Heart right ventricle (tissue), 16 donors: ENCODE measurements around the gene PIERCE2. TPM values are rescaled to one million over a fixed set of nuclear protein-coding genes. Genes with fewer than 3 reads are reported as not detected.

Source experiments
- ATAC-seq, 8 donors: fragments of 200-7000 bp; cut with Tn5 transposase; one replicate each; pipeline ENCODE4 v1.9.1; 2020; ENCODE audit warnings: mild to moderate bottlenecking in 8 of 8, moderate library complexity in 8 of 8, moderate number of reproducible peaks in 1 of 8
- DNase-seq, 2 donors: peaks; one replicate each; pipeline ENCODE4 v3.0.0-alpha.2; 2020
- H3K27ac ChIP-seq, 10 donors: fragments of 200-600 bp; sonication (generic) in 2 of 10; one replicate each; pipeline versions ENCODE4 v1.5.0 to v1.8.0; 2020 to 2022; ENCODE audit warnings: mild to moderate bottlenecking in 3 of 10
- H3K27me3 ChIP-seq, 7 donors: fragments of 200-600 bp; one replicate each; pipeline ENCODE4 v1.8.0; 2021 to 2022; ENCODE audit warnings: mild to moderate bottlenecking in 2 of 7
- H3K36me3 ChIP-seq, 9 donors: fragments of 200-600 bp; sonication (generic) in 1 of 9; one replicate each; pipeline versions ENCODE4 v1.5.0 to v1.8.0; 2020 to 2022; ENCODE audit warnings: mild to moderate bottlenecking in 2 of 9
- H3K4me1 ChIP-seq, 9 donors: fragments of 200-600 bp; sonication (generic) in 1 of 9; one replicate each; pipeline versions ENCODE4 v1.5.0 to v1.8.0; 2020 to 2022; ENCODE audit warnings: mild to moderate bottlenecking in 4 of 9
- H3K4me3 ChIP-seq, 10 donors: fragments of 200-600 bp; sonication (generic) in 2 of 10; one replicate each; pipeline versions ENCODE4 v1.5.0 to v1.8.0; 2020 to 2022; ENCODE audit warnings: mild to moderate bottlenecking in 7 of 10, moderate library complexity in 2 of 10
- H3K9me3 ChIP-seq, 11 donors: fragments of 200-600 bp in 10 of 11; sonication (generic) in 2 of 11; one replicate each; pipeline versions ENCODE4 v1.5.0 to v1.8.0; 2013 to 2022; ENCODE audit warnings: mild to moderate bottlenecking in 2 of 11, control low read depth in 1 of 11, moderate library complexity in 1 of 11
- WGBS, 2 donors: extraction: QIAGEN DNeasy Blood & Tissue Kit; methylation state at CpG; one replicate each; pipeline ENCODE4 v1.1.7; 2013; ENCODE audit warnings: inconsistent platforms in 1 of 2; 5-methylcytosine and 5-hydroxymethylcytosine counted together
- intact Hi-C, 10 donors: fragments of 100-400 bp; cut with DNase I; formaldehyde crosslinking; loops; one replicate each; pipeline versions ENCODE4 v1.11.1 to v1.14.2; 2022
- long read RNA-seq, 3 donors: library from polyadenylated mRNA; unstranded; transcript quantifications; one replicate each; pipeline ENCODE4 v2.0.0, GENCODE V29; 2020 to 2021
- polyA plus RNA-seq, 2 donors: library from polyadenylated mRNA; stranded (reverse); fragments of 200-250 nt; gene quantifications; one replicate each; pipeline ENCODE4 v1.2.3, GENCODE V29; 2013
- total RNA-seq, 10 donors: library from RNA; stranded (reverse); fragmentation: NEBNext Ultra II Directional in 3 of 10; extraction: Animal tissue kit (Norgen Biotek cat#: 25700) in 3 of 10; gene quantifications; one replicate each; pipeline versions ENCODE4 v1.2.1 to v1.2.4, GENCODE V29; 2021 to 2023
- TF ChIP-seq, protein P1 (sequence below), 9 donors: fragments of 200-600 bp; sonication (generic) in 2 of 9; IDR thresholded peaks; one replicate each; pipeline versions ENCODE4 v1.5.0 to v1.8.0; 2021 to 2022; ENCODE audit warnings: antibody characterized with exemption in 9 of 9, mild to moderate bottlenecking in 5 of 9, moderate library complexity in 1 of 9
- donor health status: Arrhythmogenic right ventricular cardiomyopathy.
- donor health status: ischemic (EF 13 %, LVEDD 7.1; RV severe dilation, severe dysfunction).
- donor health status: healthy with polysubstance abuse.
- donor health status: DM: no; HTN: yes; CAD: no.
- donor health status: DM: no; HTN: no; CAD: no.
- donor health status: ischemic (EF 25% LVEDD 6.9; RV normal size, moderate dysfunction).
- donor health status: ischemic (EF 25% LVEDD 5.7; RV mildly dilated, moderate dysfunction).
- donor health status: healthy.
- donor health status: DM: yes; HTN: yes; CAD: no.
- donor health status: Ischemic cardiomyopathy.
- donor health status: ischemic (EF 35%, LVEDD 5.7; RV mildly dilated, moderate dysfunction).
- donor health status: nonischemic (EF 11% LVEDD 7.7; RV severe dilation, severe dysfunction).
- donor health status: DM: yes; HTN: yes; CAD: no.
- donor health status: PGD.
- donor health status: ischemic (EF 29% LVEDD 5.4; RV normal size, mild dysfunction).
- donor health status: nonischemic (EF 23%, LVEDD 6.1; RV moderate dilation, normal function).

PIERCE2 gene, protein sequence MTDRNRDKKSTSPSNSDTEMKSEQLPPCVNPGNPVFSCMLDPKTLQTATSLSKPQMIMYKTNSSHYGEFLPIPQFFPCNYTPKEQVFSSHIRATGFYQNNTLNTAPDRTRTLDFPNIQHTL
- total RNA-seq (10 to 100 TPM in 1 of 10 donors, 1 to 10 TPM in 9; 3.0 to 10.1 (median 4.7) TPM), polyA plus RNA-seq (10 to 100 TPM in 1 of 2 donors, 1 to 10 TPM in 1; 6.3 to 11.6 TPM)
- long read RNA-seq, donor 1, transcript C15orf65-201 (2 exons, 729 nt), result major isoform, 6 of 6 reads
- long read RNA-seq, donor 1, partial matches to known transcripts, result 0 of 6 reads
- long read RNA-seq, donor 1, other reads (novel, unspliced or antisense), result 0 of 6 reads
- long read RNA-seq, donor 2, partial matches to known transcripts, result 0 of 4 reads
- long read RNA-seq, donor 2, other reads (novel, unspliced or antisense), result 0 of 4 reads
- long read RNA-seq, donor 3, result 0 reads

DNA sequence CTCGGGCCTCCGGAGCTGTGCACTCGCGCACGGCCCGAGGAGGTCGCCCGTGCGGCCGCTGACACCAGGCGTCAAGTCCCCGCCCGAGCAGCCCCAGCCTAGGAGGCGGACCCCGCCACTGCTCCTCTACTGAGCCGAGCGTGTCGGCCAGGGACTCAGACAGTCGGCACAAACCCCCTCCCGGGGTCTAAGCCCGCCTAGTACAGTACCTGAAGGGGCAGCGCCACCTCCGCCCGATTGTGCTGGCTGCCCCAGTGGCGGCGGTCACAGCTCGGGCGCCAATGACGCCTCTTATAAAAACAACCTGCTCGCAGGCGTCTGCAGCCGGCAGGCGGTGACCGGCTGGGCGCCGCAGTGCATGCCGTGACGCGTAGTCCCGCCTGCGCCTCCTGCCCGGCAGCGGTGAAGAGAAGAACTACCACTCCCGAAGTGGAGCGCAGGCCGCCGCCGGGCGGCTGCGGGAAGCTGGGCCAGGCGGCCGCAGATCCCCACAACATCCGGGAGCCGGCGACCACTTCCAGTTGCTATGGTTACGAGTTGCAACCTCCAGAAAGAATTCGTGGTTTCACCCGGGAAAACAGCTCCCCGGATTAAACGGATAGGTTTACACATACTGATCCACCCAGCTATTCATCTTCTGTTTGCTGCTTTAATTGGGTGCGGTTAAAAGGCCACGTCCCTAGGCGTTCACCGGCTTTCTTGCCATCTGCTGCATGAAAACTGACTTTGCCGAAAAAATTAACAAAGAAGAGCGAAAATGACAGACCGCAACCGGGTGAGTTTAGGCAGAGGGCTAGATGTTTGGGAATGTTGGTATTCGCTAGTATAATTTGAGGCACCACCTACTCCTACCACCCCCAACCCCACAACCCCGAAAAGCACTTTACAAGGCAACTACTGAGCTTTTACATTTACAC, at the start of gene PIERCE2, which contains the start of gene CCPG1:
Gene PIERCE2 (plus strand): TSS at position 484 of the 917 bp plus-strand sequence. CDS start 274 bp downstream, at position 758.
Gene CCPG1 (minus strand): TSS at position 348 of the 917 bp plus-strand sequence. CDS start 18,935 bp downstream, outside the sequence.
- Histone ChIP-seq H3K27me3 (no peaks in the 10 kb centered on the region), H3K9me3 (no peaks in the 10 kb centered on the region), H3K36me3 (no peaks in the 10 kb centered on the region), H3K4me3 (peak within 1 kb of the TSS; percentile 72 to 96 (median 80)), H3K4me1 (peaks cover 0 to 52% (median 34%) of the 10 kb centered on the region in 9 donors), H3K27ac (peak within 1 kb of the TSS; percentile 26 to 98 (median 92))
- DNase-seq, result peak; percentile 91
- ATAC-seq, result peak; percentile 98 to 99 (median 99)
- TF ChIP-seq, protein P1, sequence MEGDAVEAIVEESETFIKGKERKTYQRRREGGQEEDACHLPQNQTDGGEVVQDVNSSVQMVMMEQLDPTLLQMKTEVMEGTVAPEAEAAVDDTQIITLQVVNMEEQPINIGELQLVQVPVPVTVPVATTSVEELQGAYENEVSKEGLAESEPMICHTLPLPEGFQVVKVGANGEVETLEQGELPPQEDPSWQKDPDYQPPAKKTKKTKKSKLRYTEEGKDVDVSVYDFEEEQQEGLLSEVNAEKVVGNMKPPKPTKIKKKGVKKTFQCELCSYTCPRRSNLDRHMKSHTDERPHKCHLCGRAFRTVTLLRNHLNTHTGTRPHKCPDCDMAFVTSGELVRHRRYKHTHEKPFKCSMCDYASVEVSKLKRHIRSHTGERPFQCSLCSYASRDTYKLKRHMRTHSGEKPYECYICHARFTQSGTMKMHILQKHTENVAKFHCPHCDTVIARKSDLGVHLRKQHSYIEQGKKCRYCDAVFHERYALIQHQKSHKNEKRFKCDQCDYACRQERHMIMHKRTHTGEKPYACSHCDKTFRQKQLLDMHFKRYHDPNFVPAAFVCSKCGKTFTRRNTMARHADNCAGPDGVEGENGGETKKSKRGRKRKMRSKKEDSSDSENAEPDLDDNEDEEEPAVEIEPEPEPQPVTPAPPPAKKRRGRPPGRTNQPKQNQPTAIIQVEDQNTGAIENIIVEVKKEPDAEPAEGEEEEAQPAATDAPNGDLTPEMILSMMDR (IDR thresholded peaks at IDR 0.05), result peak; percentile 57 to 94 (median 85)
- WGBS, 2 donors, result 1% methylated on average over 70 of the region's 70 CpGs
- intact Hi-C loops, result loop anchor here in 3 of 10 donors (5.0 to 10.0 kb wide), 3 partner anchors 36 to 93 kb away; partner anchors contain the start of genes PIGB (in 2 of the 3) and PIGBOS1 (in 2 of the 3)

DNA sequence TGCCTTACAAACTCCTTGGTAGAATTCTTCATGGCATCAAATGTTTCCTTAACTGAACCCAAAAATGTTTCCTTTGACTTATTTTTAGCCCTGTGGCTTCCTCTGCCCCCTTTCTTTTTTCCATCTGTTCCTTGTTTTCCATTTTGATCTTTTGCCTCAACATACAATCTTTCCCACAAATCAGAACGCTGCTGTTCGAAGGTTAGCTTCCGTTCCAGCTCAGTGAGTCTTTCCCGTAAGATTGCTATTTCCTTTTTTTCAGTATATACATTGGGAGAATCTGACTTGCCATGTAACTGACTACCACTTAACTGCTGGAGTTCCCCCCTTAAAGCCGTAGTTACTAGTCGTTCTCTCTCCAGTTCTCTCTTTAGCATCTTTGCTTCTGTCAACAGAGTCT, 48.0 kb upstream of the PIERCE2 start:
- no peak for DNase-seq
- no peak for ATAC-seq
- 66 to 69% methylated on average over 6 of the region's 6 CpGs for WGBS, 2 donors
- no peaks in the 10 kb centered on the region for H3K9me3 ChIP-seq
- peaks cover 0 to 99% (median 28%) of the 10 kb centered on the region in 9 donors for H3K36me3 ChIP-seq
- intact Hi-C loops, result no loop called here
- no peaks in the 10 kb centered on the region for H3K4me1 ChIP-seq
- TF ChIP-seq, protein P1 (IDR thresholded peaks at IDR 0.05), result no peak
- H3K27me3 ChIP-seq, result no peaks in the 10 kb centered on the region
- no peak overlapping the region for H3K4me3 ChIP-seq
- no peak overlapping the region for H3K27ac ChIP-seq

DNA sequence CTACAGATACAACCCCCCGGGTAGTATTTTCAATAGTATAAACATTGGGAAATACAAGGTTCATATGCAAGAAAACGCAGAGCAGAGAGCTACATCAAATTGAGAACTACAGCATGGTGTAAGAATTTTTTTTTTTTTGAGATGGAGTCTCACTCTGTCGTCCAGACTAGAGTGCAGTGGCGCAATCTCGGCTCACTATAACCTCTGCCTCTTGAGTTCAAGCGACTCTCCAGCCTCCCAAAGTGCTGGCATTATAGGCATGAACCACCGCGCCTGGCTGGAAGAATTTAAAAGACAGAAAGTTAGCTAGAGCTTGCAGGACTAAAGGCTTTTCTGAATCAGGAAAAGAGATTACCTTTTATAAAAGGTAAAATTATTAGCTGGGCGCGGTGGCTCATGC, 47.2 kb upstream of the PIERCE2 start:
- Histone ChIP-seq H3K36me3 (peaks cover 0 to 96% (median 21%) of the 10 kb centered on the region in 9 donors), H3K4me1 (no peaks in the 10 kb centered on the region), H3K9me3 (no peaks in the 10 kb centered on the region), H3K27me3 (no peaks in the 10 kb centered on the region), H3K4me3 (no peak overlapping the region), H3K27ac (no peak overlapping the region)
- 89 to 91% methylated on average over 10 of the region's 10 CpGs for WGBS, 2 donors
- no peak for ATAC-seq
- intact Hi-C loops, result no loop called here
- TF ChIP-seq, protein P1 (IDR thresholded peaks at IDR 0.05), result no peak
- no peak for DNase-seq

DNA sequence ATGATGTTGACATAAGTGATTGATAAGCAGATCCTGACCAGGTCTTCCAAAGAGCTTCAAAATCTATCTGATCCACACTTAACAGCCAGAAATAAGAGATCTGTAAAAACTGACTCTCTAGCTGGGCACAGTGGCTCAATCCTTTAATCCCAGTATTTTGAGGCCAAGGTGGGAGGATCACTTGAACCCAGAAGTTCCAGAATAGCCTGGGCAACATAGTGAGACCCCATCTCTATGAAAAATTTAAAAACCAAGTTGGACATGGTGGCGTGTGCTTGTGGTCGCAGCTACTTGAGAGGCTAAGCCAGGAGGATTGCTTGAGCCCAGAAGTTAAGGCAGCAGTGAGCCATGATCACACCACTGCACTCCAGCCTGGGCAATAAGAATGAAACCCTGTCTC, 45.7 kb upstream of the PIERCE2 start:
- TF ChIP-seq, protein P1 (IDR thresholded peaks at IDR 0.05), result no peak
- no peak for DNase-seq
- Histone ChIP-seq H3K36me3 (peaks cover 0 to 82% (median 19%) of the 10 kb centered on the region in 9 donors), H3K9me3 (no peaks in the 10 kb centered on the region), H3K4me1 (no peaks in the 10 kb centered on the region), H3K4me3 (no peak overlapping the region), H3K27me3 (no peaks in the 10 kb centered on the region), H3K27ac (no peak overlapping the region)
- intact Hi-C loops, result no loop called here
- no peak for ATAC-seq
- 99 to 100% methylated on average over 2 of the region's 2 CpGs for WGBS, 2 donors
